GM19455 (cell line): ENCODE data around the gene AGRN.
"Not testable (repeated sequence)": the region's sequence is repeated elsewhere in the genome, so short reads cannot be mapped to it uniquely, and the experiment has no call there.

ENCODE experiments used
- ATAC-seq: cut with Tn5 transposase; IDR thresholded peaks from one replicate; pipeline ENCODE4 v1.9.1; 2021; ENCODE audit not compliant: unreplicated experiment

Gene AGRN

DNA sequence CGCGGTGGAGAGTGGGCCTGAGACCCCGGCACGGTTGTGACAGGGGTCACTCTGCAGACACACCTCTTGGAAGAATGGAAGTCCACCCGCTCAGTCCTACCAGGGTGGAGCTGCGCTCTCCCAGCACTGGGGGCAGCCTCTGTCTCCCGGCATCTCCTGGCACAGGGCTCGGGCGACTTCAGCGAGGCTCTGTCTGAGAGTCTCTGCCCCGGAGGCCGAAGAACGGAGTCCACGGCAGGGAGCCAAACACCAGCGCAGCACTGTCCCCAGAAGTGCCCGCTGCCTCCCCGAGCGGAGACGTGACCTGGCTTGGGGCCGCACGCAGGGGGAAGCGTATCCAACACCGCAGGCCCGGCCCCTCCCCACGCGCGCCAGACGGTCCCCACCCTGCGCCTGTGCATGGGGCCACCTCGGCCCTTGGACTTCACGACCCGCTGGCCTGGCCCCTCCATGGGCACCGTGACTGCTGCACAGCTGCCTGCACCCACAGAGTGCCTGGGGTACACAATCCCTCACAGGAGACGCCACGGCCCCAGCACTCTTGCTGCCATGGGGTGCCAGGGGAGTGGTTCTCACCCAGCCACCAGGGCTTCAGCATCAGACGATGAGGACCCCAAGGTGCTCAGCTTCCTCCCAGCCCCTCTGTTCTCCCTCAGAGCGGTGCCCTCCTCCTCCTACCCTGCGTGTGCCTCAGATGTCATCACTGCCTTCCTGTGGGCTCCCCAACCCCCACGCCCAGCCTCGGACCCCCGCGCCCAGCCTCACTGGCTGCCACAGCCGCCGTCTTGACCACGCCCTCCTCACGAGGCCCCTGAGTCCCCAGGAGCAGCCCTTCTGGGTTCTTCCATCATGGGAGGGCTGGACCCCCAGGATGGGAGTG, 69.1 kb downstream of the AGRN start:
- ATAC-seq: no peak

DNA sequence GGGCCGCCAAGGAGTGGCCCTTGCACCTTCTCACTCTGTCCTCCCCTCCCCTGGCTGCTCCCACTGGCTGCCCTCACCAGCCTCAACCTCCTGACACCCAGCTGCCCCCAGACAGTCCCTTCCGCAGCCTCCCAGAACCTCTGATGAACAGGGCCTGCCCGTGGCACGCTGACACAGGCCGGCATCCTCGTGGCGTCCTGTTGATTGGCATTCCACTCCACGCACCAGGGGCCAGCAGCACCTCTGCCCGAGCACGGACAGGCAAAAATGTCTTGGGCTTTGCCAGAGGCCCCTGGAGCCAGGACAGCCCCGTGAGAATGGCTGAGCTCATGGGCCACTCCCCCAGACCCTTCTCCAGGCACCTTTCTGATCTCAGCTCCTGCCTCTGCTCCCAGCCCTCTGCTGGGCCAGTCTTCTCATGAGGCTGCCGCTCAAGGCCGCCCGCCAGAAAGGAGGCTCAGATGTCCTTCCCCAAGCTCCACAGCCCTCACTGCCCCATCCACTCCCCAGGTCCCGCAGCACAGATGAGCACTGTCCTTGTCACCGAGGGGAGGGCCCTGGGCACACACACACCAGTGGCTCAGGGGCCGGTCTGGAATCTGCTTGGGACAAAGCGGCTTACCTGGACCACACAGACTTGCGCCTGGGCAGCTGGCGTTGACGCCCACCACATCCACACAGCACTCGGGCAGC, 70.0 kb downstream of the AGRN start:
- no peak for ATAC-seq

- ATAC-seq: no peak
Observed at GRCh38 chr1:1090424-1091343, 70.8 kb downstream of the AGRN start.

DNA sequence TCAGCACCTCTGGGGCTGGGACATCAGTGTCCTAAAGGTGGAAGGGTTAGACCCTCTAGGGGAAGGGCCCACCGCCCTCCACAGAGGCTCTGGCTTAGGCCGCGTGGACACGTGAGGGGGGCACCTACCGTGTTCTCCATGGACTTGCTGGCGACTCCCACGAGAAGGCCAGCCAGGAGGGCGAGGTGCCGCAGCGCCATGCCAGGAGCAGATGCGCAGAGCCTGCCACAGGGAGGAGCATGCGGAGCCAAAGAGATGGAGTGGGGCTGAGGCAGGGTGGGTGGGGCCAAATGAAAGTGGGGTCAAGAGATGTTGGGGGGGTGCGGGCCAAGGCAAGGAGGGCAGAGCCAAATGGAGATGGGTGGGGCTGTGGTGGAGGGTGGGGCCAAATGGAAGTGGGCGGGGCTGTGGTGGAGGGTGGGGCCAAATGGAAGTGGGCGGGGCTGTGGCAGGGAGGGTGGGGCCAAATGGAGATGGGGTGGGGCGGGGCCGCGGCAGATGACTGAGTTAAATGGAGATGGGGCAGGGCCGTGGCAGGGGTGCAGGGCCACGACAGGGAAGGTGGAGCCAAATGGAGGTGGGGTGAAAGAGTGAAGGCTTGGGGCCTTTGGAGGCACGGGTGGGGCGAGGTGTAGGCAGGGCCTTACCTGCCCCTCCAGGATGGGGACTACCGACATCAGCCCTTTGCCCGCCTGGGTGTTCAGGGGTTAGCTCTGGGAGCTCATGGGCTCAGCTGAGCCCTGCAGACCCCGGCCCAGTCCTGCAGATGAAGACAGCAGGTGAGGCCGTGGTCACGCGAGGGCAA, 71.6 kb downstream of the AGRN start:
- no peak for ATAC-seq

DNA sequence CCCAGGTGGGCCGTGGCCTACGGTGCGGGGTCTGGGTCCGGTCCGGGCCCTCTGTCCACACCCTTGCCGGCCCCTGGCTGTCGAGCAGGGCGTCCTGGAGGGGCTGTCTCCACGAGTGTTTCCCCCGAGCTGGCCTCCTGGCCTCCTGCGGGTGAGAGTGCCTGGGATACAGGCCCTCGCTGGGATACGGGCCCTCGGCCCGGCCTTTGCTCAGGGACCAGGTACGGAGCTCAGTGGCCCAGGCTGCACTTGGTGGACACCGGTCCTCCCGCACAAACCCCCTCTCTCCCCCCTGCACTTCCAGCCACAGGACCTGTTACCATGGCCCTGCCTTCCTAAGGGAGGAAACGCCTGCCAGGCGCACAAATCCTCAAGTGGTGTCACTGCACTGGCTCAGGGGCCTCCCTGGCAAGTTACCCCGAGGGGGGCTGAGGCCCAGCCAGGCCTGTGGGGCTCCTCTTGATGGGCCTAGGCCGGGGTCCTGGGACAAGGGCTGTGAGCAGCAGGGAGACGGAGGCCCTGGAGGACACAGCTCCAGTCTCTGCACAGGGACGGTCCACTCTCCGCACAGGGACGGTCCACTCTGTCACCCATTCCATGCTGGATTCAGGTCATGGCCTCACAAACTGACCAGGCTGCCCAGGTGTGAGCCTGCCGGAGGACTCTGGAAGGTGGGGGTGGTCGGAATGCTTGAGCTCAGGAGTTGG, 72.4 kb downstream of the AGRN start:
- ATAC-seq: no peak

DNA sequence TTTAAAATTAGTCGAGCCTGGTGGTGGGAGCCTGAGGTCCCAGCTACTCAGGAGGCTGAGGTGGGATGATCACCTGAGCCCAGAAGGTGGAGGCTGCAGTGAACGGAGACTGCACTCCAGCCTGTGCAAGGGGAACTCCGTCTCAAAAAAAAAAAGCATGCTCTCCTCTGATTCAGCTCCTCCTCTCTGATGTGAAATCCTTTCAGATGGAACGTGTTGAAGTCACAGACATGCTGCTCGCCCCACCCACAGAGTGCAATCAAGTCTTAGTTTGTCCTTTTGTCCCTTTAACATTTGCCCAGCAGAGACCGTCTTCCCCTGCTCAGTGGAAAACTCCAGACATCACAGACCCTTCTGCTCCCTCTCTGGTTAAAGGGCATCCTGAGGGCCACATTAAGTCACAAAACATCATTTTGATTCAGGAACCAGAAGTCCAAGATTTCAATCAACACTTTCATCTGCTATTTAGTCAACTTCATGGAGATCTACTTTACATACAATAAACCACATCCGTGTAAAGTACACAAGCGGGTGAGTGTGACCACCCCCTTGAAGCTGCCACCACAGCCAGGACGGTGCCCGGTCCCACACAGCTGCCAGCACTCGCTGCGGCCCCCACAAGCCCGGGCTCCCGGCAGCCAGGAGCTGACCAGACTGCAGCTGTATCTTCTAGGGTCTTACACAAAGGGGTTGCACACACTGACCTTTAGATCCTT, 73.1 kb downstream of the AGRN start:
- no peak for ATAC-seq

DNA sequence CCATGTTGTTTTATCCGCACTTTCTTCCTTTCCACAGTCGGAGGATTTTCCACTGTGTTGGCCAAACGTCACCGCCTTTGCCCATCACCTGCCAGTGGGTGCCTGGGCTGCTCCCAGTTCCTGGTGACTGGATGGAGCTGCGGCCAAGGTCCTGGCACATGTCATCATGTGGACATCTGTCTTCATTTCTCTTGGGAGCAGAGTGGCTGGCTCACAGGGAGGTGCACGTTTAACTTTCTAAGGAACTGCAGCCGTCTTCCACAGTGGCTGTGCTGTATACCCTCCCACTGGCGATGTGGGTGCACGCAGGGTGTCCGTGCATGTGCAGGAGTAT, 73.7 kb downstream of the AGRN start:
- no peak for ATAC-seq

DNA sequence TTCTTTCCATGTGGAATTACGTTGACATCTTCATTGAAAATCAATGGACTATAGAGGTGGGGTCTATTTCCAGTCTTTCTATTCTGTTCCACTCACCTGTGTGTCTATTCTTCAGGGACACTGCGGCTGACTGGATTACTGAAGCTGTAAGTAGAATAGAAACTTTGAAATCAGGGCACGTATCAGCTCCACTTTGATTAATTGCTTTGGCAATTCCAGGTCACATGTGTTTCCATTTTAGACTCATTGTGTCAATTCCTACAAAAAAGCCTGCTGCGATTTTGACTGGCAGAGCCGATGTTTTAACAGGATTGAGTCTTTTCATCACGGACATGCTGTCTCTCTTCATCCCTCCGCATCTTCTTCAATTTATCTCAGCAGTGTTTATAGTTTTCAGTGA, 75.1 kb downstream of the AGRN start:
- ATAC-seq: no peak

DNA sequence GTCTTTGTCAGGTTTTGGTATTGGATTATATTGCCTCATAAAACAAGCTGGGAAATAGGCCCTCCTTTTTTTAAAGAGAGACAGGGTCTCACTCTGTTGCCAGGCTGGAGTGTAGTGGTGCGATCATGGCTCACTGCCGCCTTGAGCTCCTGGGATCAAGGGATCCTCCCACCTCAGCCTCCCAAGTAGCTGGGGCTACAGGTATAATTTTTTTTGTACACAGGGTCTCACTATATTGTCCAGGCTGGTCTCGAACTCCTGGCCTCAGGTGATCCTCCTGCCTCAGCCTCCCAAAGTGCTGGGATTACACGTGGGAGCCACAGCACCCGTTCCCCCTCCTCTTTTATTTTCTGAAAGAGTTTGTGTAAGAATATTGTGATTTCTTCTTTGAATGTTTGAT, 76.2 kb downstream of the AGRN start:
- not testable (repeated sequence) for ATAC-seq

GRCh38 chr1:1098681-1099421, 78.9 kb downstream of the AGRN start:
- ATAC-seq: no peak

DNA sequence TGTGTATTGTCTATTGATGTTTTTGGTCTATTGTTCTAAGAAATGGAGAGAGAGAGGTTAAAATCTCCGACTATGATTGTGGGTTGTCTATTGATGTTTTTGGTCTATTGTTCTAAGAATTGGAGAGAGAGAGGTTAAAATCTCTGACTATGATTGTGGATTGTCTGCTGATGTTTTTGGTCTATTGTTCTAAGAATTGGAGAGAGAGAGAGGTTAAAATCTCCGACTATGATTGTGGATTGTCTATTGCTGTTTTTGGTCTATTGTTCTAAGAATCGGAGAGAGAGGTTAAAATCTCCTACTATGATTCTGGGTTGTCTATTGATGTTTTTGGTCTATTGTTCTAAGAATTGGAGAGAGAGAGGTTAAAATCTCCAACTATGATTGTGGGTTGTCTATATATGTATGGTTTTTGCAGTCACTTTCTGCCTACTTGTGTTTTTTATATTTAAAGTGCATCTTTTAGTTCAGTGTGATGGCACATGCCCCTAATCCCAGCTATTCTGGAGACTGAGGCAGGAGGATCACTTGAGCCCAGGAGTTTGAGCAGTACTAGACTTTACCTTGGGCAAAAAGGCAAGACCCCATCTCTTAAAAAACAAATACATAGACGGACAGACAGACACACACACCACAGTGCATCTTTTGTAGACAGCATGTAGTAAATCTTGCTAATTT, 79.7 kb downstream of the AGRN start:
- no peak for ATAC-seq

- no peak for ATAC-seq
Observed at GRCh38 chr1:1100296-1100695, 80.4 kb downstream of the AGRN start.

DNA sequence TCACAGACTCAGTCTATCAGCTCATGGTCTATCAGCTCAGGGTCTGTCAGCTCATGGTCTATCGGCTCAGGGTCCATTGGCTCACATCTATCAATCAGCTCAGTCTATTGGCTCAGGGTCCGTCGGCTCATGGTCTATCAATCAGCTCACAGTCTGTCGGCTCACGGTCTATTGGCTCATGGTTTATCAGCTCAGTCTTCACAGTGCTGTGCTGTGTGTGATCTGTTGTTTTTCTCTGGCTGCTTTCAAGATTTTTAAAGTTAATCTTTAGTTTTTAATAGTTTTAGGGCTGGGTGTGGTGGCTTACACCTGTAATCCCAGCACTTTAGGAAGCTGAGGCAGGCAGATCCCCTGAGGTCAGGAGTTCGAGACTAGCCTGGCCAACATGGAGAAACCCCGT, 81.6 kb downstream of the AGRN start:
- ATAC-seq: no peak

DNA sequence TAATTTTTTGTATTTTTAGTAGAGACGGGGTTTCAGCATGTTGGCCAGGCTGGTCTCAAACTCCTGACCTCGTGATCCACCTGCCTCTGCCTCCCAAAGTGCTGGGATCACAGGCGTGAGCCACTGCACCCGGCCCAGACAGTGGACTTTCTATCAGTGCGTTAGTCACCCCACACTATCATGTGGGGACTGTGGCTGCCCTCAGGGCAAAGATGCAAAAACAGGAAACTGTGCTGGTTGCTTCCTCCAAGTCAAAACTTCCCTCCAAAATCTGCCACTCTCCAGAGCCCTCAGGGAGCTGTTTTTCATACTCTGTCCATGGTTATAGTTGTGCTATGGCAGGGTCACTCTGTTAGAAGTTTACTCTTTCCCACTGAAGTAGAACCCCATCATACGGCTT, 84.2 kb downstream of the AGRN start:
- ATAC-seq: not testable (repeated sequence)
